HEK293T (cell line): ENCODE results near the gene ZNF862.

Experiments used
- CTCF ChIA-PET: fragments of 350-600 bp; formaldehyde crosslinking; extraction: SDS; loops from one replicate; lab custom pipeline; 2021; ENCODE audit warnings: antibody characterized with exemption, inconsistent platforms; lab: Yijun Ruan, JAX
- POLR2A ChIA-PET: fragments of 350-600 bp; formaldehyde crosslinking; extraction: SDS; loops from one replicate; lab custom pipeline; 2020; ENCODE audit warnings: antibody characterized with exemption, inconsistent platforms; lab: Yijun Ruan, JAX
- DNase-seq: peaks from one replicate; pipeline ENCODE4 v3.0.0; 2012; ENCODE audit warnings: mixed read lengths; ENCODE audit errors: extremely low spot score
- ARNT ChIP-seq: fragments of 450-650 bp; IDR thresholded peaks from 2 replicates; pipeline ENCODE4 v1.6.1; 2017; ENCODE audit warnings: mild to moderate bottlenecking
- BHLHE40 ChIP-seq: fragments of 450-650 bp; IDR thresholded peaks from 2 replicates; pipeline ENCODE4 v1.6.1; 2016; ENCODE audit warnings: mild to moderate bottlenecking, moderate library complexity, borderline replicate concordance
- CTBP1 ChIP-seq: fragments of 450-650 bp; IDR thresholded peaks from 2 replicates; pipeline ENCODE4 v1.6.1; 2016; ENCODE audit warnings: borderline replicate concordance
- ELF4 ChIP-seq: fragments of 450-650 bp; IDR thresholded peaks from 2 replicates; pipeline ENCODE4 v1.6.1; 2017; ENCODE audit warnings: antibody characterized with exemption
- FOXA1 ChIP-seq: fragments of 450-650 bp; IDR thresholded peaks from 2 replicates; pipeline ENCODE4 v1.6.1; 2016; ENCODE audit warnings: mild to moderate bottlenecking
- FOXK2 ChIP-seq: fragments of 450-650 bp; IDR thresholded peaks from 2 replicates; pipeline ENCODE4 v1.6.1; 2016; ENCODE audit warnings: mild to moderate bottlenecking
- FOXM1 ChIP-seq: fragments of 450-650 bp; IDR thresholded peaks from 2 replicates; pipeline ENCODE4 v1.6.1; 2017; ENCODE audit warnings: mild to moderate bottlenecking, borderline replicate concordance
- HDGF ChIP-seq: fragments of 450-650 bp; IDR thresholded peaks from 2 replicates; pipeline ENCODE4 v1.6.1; 2017; ENCODE audit warnings: antibody characterized with exemption, borderline replicate concordance
- L3MBTL2 ChIP-seq: fragments of 450-650 bp; conservative IDR thresholded peaks from 2 replicates; pipeline ENCODE4 v1.6.1; 2016; ENCODE audit warnings: mild to moderate bottlenecking
- LEF1 ChIP-seq: fragments of 450-650 bp; IDR thresholded peaks from 2 replicates; pipeline ENCODE4 v1.6.1; 2017; ENCODE audit warnings: mild to moderate bottlenecking, borderline replicate concordance
- NFRKB ChIP-seq: fragments of 450-650 bp; IDR thresholded peaks from 2 replicates; pipeline ENCODE4 v1.6.1; 2016; ENCODE audit warnings: mild to moderate bottlenecking, moderate library complexity
- SP1 ChIP-seq: fragments of 450-650 bp; IDR thresholded peaks from 2 replicates; pipeline ENCODE4 v1.6.1; 2017
- SUZ12 ChIP-seq: fragments of 450-650 bp; IDR thresholded peaks from 2 replicates; pipeline ENCODE4 v1.6.1; 2016; ENCODE audit warnings: mild to moderate bottlenecking
- TARDBP ChIP-seq: fragments of 450-650 bp; IDR thresholded peaks from 2 replicates; pipeline ENCODE4 v1.6.1; 2016
- ZNF384 ChIP-seq: fragments of 450-650 bp; IDR thresholded peaks from 2 replicates; pipeline ENCODE4 v1.6.1; 2016
- TF ChIP-seq, protein P1 (sequence below): fragments of 450-650 bp; IDR thresholded peaks from 2 replicates; pipeline ENCODE4 v1.6.1; 2016

ZNF862 gene

DNA sequence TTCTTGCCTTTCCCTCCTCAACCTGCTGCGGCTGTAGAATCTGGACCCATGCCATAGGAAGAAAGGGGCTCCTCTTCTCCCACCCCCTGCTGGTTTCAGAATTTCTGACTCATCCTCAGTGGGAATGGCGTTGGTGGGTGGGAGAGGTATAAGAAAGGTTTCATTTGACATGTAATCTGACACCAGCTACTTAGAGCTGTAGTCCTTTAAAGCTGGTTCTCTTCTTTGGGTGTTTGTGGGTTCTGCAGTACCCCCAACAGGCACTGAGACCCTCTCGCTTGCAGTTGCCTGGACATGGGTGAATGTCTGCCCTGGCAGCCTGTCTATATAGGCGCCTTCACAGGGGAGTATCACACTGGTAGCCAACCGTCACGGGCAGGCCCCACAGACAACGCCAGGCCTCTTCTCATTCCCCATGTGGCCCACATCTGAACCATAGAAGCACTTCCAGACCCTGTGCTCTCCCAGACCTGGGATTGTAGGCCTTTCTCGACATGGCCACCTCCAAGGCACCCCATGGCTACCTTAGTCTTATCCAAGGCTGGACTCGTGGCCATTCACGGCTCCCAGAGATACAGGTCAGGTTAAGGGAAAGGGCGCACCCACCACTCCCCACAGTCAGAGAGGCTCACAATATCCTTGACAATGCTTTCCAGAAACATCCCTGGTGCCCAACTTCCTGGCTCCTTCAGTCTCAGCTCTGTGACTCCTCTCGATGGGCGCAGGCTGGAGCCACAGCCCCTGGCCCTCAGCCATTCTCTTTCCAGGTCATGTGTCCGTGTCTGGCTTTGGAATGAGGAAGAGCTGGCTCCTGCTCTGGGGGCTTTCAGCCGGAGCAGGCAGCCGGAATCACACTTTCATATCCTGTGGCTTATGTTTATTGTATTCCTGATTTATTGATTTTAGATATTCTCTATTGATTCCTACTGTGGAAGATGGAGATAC, 17.5 kb downstream of the ZNF862 start:
- peak; percentile 61 for DNase-seq
- ChIA-PET POLR2A (interaction anchor here (0.5 to 5.1 kb wide), 4 partner anchors 12 to 18 kb away, joined by 3 to 39 read pairs (median 4); partner anchors contain the start of genes ATP6V0E2 and ZNF862), CTCF (interaction anchor here (1.1 to 1.3 kb wide), 2 partner anchors 50 to 193 kb away, joined by 3 to 4 read pairs; no protein-coding TSS in a partner anchor)
- no peak for TF ChIP-seq ZNF384
- 0 out of 2 replicates have a peak, but pooled peaks have one; percentile 0 for TF ChIP-seq L3MBTL2

DNA sequence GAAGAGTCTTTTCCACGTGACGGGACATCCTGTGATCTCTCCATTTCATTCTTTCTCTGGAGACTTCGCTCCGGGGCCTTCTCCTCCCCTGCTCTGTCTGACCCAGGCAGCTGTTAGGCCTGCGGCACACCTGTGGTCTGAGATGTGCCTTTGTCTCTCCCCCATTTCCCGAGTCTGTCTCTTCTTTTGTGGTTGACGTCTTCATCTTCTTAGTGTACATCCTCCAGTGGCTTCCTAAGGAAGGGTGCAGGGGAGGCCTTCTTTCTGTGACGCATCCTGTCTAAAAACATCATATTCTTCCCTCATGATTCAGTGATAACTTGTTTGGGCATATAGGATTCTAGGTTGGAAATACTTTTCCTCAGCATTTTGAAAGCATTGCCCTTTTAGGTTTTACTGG, 18.4 kb downstream of the ZNF862 start:
- CTCF ChIA-PET, result no interaction called here
- POLR2A ChIA-PET, result no interaction called here
- TF ChIP-seq FOXA1, result no peak
- TF ChIP-seq LEF1, result no peak
- no peak for TF ChIP-seq ZNF384
- DNase-seq, result no peak

DNA sequence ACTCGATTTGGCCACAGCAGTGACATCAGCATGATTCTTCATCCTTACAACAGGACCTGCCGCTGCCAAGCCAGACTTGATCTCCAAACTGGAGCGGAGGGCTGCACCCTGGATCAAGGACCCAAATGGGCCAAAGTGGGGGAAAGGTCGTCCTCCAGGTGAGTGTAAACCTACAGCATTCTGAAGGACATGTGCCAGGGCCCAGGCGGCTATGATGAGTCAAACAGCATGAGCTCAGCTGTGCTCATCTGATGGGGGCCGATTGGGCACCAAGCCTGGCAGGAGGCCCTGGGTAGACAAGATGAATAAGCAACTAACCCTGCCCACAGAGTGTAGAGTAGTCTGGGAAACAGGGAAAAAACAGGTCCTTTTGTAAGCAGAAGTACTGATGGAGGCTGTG, 21.2 kb downstream of the ZNF862 start:
- POLR2A ChIA-PET, result no interaction called here
- DNase-seq, result no peak
- CTCF ChIA-PET, result no interaction called here
- no peak for TF ChIP-seq FOXA1
- TF ChIP-seq TARDBP, result no peak
- no peak for TF ChIP-seq SUZ12
- TF ChIP-seq BHLHE40, result no peak
- no peak for TF ChIP-seq FOXM1
- no peak for TF ChIP-seq ZNF384
- TF ChIP-seq ARNT, result no peak
- no peak for TF ChIP-seq NFRKB
- no peak for TF ChIP-seq ELF4
- no peak for TF ChIP-seq FOXK2
- TF ChIP-seq, protein P1, sequence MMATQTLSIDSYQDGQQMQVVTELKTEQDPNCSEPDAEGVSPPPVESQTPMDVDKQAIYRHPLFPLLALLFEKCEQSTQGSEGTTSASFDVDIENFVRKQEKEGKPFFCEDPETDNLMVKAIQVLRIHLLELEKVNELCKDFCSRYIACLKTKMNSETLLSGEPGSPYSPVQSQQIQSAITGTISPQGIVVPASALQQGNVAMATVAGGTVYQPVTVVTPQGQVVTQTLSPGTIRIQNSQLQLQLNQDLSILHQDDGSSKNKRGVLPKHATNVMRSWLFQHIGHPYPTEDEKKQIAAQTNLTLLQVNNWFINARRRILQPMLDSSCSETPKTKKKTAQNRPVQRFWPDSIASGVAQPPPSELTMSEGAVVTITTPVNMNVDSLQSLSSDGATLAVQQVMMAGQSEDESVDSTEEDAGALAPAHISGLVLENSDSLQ, result no peak
- no peak for TF ChIP-seq SP1
- no peak for TF ChIP-seq LEF1
- no peak for TF ChIP-seq CTBP1
- no peak for TF ChIP-seq L3MBTL2

DNA sequence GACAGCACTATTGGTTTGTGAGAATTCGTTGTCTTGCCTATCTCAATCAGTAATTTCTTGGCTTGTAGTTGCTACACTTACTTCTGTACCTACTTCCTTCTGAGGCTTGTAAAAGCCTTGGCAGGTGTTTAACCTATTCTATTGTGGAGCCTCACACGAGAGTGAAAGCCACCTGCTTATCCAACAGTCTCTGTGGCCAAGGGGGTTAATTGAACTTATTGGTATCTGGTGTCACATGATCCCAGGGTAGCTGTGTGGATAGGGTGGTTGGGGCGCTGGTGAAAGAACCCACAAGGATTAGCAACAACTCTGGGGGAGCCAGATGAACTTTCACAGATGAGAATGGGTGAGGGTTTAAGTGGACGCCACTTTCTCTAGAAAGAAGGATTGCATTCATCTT, 21.7 kb downstream of the ZNF862 start:
- ChIA-PET CTCF (interaction anchor here (2.0 kb wide), 1 partner anchor 10 kb away, joined by 7 read pairs; no protein-coding TSS in a partner anchor), POLR2A (no interaction called here)
- TF ChIP-seq ARNT (no peak), FOXA1 (no peak), FOXK2 (no peak), SUZ12 (no peak), CTBP1 (no peak)
- no peak for DNase-seq

DNA sequence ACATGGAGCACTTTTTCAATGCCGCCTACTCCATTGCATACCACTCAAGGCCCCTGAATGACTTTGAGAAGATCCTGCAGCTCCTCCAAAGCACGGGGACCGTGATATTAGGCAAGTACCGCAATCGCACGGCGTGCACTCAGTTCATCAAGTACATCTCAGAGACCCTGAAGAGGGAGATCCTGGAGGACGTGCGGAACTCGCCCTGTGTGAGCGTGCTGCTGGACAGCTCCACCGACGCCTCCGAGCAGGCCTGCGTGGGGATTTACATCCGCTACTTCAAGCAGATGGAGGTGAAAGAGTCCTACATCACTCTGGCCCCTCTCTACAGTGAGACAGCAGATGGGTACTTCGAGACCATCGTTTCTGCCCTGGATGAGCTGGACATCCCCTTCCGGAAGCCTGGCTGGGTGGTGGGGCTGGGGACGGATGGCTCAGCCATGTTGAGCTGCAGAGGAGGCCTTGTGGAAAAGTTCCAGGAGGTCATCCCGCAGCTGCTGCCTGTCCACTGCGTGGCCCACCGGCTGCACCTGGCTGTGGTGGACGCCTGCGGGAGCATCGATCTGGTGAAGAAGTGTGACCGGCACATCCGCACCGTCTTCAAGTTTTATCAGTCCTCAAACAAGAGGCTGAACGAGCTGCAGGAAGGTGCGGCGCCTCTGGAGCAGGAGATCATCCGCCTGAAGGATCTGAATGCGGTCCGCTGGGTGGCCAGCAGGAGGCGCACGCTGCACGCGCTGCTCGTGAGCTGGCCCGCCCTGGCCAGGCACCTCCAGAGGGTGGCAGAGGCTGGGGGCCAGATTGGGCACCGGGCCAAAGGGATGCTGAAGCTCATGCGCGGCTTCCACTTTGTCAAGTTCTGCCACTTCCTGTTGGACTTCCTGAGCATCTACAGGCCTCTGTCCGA, 22.9 kb downstream of the ZNF862 start:
- no peak for DNase-seq
- POLR2A ChIA-PET, result interaction anchor here (1.3 to 3.1 kb wide), 3 partner anchors 10 to 79 kb away, joined by 4 to 15 read pairs (median 4); partner anchors contain the start of gene ZNF862
- CTCF ChIA-PET, result interaction anchor here (2.0 kb wide), 1 partner anchor 9 kb away, joined by 7 read pairs; no protein-coding TSS in a partner anchor
- TF ChIP-seq FOXK2, result no peak
- TF ChIP-seq SP1, result no peak
- TF ChIP-seq SUZ12, result no peak
- TF ChIP-seq BHLHE40, result no peak
- TF ChIP-seq ELF4, result no peak
- no peak for TF ChIP-seq CTBP1
- TF ChIP-seq FOXM1, result no peak
- TF ChIP-seq FOXA1, result no peak
- TF ChIP-seq, protein P1, result no peak
- TF ChIP-seq HDGF, result no peak
- no peak for TF ChIP-seq TARDBP
- no peak for TF ChIP-seq ZNF384
- no peak for TF ChIP-seq ARNT
- no peak for TF ChIP-seq NFRKB
- no peak for TF ChIP-seq L3MBTL2
- no peak for TF ChIP-seq LEF1

DNA sequence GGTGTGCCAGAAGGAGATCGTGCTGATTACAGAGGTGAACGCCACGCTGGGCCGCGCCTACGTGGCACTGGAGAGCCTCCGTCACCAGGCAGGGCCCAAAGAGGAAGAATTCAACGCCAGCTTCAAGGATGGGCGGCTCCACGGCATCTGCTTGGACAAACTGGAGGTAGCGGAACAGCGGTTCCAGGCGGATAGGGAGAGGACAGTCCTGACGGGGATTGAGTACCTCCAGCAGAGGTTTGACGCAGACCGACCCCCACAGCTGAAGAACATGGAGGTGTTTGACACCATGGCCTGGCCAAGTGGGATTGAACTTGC, 23.5 kb downstream of the ZNF862 start:
- POLR2A ChIA-PET, result interaction anchor here (1.3 to 3.1 kb wide), 3 partner anchors 9 to 80 kb away, joined by 4 to 15 read pairs (median 4); partner anchors contain the start of gene ZNF862
- no peak for TF ChIP-seq BHLHE40
- TF ChIP-seq ZNF384, result no peak
- TF ChIP-seq NFRKB, result no peak
- CTCF ChIA-PET, result interaction anchor here (2.0 kb wide), 1 partner anchor 8 kb away, joined by 7 read pairs; no protein-coding TSS in a partner anchor
- DNase-seq, result no peak
